HFFc6 (cell line): ENCODE measurements around the gene TTC23. TPM values are rescaled to one million over a fixed set of nuclear protein-coding genes. Genes with fewer than 3 reads are reported as not detected.

Experiments used
- DNase-seq: peaks from one replicate; pipeline ENCODE4 v3.0.0-alpha.2; 2018
- H3K27ac Mint-ChIP-seq: 2 replicates; pipeline ENCODE4 v1.8.0; 2020; ENCODE audit warnings: mild to moderate bottlenecking, mixed read lengths
- H3K27me3 Mint-ChIP-seq: 2 replicates; pipeline ENCODE4 v1.8.0; 2021; ENCODE audit warnings: mild to moderate bottlenecking, moderate library complexity, mixed read lengths; ENCODE audit not compliant: insufficient read depth
- H3K36me3 Mint-ChIP-seq: 2 replicates; pipeline ENCODE4 v1.8.0; 2021; ENCODE audit warnings: low read depth, mixed read lengths
- H3K4me1 Mint-ChIP-seq: 2 replicates; pipeline ENCODE4 v1.8.0; 2020; ENCODE audit warnings: low read depth, mixed read lengths
- H3K4me3 Mint-ChIP-seq: 2 replicates; pipeline ENCODE4 v1.8.0; 2020; ENCODE audit warnings: mild to moderate bottlenecking, moderate library complexity, mixed read lengths
- H3K9me3 Mint-ChIP-seq: 2 replicates; pipeline ENCODE4 v1.8.0; 2020; ENCODE audit warnings: mild to moderate bottlenecking, mixed read lengths
- total RNA-seq, 6 experiments: library from RNA; stranded (reverse); fragmentation: NEBNext Ultra II Directional; extraction: Animal tissue kit (Norgen Biotek cat#: 25700); gene quantifications; 2 replicates in 1 of 6; 3 replicates in 5 of 6; pipeline ENCODE4 v1.2.3, GENCODE V29; 2021
- TF ChIP-seq, protein P1 (sequence below): fragments of 200-600 bp; sonication (generic); IDR thresholded peaks from 2 replicates; pipeline ENCODE4 v1.5.0; 2021; ENCODE audit warnings: antibody characterized with exemption, mild to moderate bottlenecking

The TTC23 gene
- total RNA-seq, 6 experiments from 2014 or later = 11.9 to 17.4 (median 15.0) TPM

GRCh38 chr15:99103279-99103678, 146.1 kb downstream of the TTC23 start:
- peaks cover 3% of the 10 kb centered on the region; the same call in 1 of the 2 replicates for H3K27me3 Mint-ChIP-seq

GRCh38 chr15:99102332-99103235, 146.8 kb downstream of the TTC23 start:
- peaks cover 3% of the 10 kb centered on the region; the same call in 1 of the 2 replicates for H3K27me3 Mint-ChIP-seq
- H3K4me3 Mint-ChIP-seq = no peak overlapping the region
- no peak overlapping the region for H3K27ac Mint-ChIP-seq

More at GRCh38 chr15:99103279-99103678, 146.1 kb downstream of the TTC23 start:
- peaks cover 9% of the 10 kb centered on the region for H3K4me1 Mint-ChIP-seq
- H3K4me3 Mint-ChIP-seq = no peak overlapping the region
- H3K9me3 Mint-ChIP-seq = no peaks in the 10 kb centered on the region
- TF ChIP-seq, protein P1, sequence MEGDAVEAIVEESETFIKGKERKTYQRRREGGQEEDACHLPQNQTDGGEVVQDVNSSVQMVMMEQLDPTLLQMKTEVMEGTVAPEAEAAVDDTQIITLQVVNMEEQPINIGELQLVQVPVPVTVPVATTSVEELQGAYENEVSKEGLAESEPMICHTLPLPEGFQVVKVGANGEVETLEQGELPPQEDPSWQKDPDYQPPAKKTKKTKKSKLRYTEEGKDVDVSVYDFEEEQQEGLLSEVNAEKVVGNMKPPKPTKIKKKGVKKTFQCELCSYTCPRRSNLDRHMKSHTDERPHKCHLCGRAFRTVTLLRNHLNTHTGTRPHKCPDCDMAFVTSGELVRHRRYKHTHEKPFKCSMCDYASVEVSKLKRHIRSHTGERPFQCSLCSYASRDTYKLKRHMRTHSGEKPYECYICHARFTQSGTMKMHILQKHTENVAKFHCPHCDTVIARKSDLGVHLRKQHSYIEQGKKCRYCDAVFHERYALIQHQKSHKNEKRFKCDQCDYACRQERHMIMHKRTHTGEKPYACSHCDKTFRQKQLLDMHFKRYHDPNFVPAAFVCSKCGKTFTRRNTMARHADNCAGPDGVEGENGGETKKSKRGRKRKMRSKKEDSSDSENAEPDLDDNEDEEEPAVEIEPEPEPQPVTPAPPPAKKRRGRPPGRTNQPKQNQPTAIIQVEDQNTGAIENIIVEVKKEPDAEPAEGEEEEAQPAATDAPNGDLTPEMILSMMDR = no peak
- no peaks in the 10 kb centered on the region for H3K36me3 Mint-ChIP-seq
- H3K27ac Mint-ChIP-seq = no peak overlapping the region
- DNase-seq = no peak

DNA sequence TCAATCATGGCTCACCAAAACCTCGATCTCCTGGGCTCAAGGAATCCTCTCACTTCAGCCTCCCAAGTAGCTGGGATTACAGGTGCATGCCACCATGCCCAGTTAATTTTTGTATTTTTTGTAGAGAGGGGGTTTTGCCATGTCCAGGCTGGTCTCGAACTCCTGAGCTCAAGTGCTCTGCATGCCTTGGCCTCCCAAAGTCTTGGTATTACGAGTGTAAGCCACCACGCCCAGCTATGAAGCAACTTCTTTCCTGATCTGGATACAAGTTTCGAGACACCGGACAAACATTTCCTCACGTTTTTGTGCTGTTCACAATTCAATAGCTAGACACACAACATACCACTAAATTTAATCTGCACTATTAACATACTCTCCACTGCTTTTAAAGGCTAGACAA, 147.9 kb downstream of the TTC23 start:
- peaks cover 11% of the 10 kb centered on the region for H3K27me3 Mint-ChIP-seq
- H3K4me3 Mint-ChIP-seq = no peak overlapping the region
- peaks cover 3% of the 10 kb centered on the region for H3K4me1 Mint-ChIP-seq
- DNase-seq = no peak
- H3K9me3 Mint-ChIP-seq = no peaks in the 10 kb centered on the region
- no peak overlapping the region for H3K27ac Mint-ChIP-seq
- TF ChIP-seq, protein P1 = no peak
- H3K36me3 Mint-ChIP-seq = no peaks in the 10 kb centered on the region

More at GRCh38 chr15:99102332-99103235, 146.8 kb downstream of the TTC23 start:
- H3K9me3 Mint-ChIP-seq = no peaks in the 10 kb centered on the region
- DNase-seq = no peak
- peaks cover 9% of the 10 kb centered on the region for H3K4me1 Mint-ChIP-seq
- TF ChIP-seq, protein P1 = no peak
- H3K36me3 Mint-ChIP-seq = no peaks in the 10 kb centered on the region

DNA sequence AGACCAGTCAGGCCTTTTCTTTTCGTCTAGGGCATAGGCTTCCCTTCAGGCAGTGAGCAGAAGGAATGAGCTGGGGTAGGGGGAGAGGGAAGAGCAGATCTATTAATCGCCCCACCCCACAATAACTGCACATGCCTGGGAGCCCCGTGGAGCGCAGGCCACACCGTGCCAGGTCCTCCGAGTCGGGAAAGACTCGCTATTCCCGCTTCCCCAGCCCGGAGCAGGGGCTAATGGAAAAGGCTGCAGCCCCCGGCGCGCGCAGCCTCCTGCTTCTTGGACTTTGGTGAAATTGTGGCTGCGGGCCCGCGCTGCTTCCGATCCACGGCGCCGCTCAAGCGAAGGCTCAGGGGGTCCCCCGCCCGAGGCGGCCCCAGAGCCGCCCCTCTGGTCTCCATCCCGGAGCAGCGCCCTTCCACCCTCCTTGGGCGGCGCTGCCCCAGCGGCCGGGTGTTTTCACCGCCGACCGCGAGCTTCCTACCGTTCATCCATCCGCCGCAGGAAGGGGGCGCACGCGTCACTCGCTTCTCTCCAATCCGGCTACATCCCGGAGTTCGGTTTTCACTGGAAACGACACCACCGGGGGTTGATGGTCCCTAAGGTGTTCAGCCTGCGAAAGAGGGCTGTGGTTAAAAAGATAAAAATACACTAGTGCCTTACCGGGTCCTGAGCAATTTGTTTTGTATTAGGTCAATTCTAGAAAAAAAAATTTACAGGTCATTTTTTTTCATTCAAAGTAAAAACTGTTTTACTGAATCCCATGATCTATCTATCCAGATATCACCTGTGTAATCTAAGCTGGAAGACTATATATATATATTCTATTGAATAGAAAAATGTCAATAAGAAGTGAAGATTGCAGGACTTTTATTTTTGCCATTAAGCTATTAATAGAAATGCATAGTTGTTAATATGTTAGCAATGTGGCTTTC, 148.9 kb downstream of the TTC23 start:
- Mint-ChIP-seq H3K4me1 (no peaks in the 10 kb centered on the region), H3K4me3 (peak overlapping the region; percentile 74), H3K36me3 (no peaks in the 10 kb centered on the region), H3K27me3 (peaks cover 14% of the 10 kb centered on the region), H3K9me3 (no peaks in the 10 kb centered on the region), H3K27ac (no peak overlapping the region)
- peak; percentile 49 for DNase-seq
- TF ChIP-seq, protein P1 = peak; percentile 88

DNA sequence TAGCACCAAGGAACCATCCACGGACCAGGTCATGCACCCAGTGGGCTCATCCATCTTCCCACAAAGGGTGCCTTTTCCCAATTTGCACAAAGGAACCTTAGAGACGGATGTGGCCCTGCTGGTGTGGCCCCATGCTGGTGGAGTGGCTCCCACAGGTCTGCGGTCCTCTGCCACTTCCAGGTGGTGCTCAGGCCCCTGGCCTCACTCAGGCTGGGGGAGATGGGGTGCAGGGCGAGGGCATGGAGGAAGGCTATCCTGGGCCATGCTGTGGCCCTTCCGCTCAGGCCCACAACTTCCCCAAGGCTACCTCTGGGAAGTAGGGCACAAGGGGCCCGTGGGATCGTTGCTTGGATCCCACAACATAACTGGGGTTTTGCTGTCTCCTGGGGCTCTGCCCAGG, 149.7 kb downstream of the TTC23 start:
- Mint-ChIP-seq H3K36me3 (no peaks in the 10 kb centered on the region), H3K9me3 (no peaks in the 10 kb centered on the region), H3K27me3 (peaks cover 15% of the 10 kb centered on the region), H3K27ac (no peak overlapping the region), H3K4me3 (peak overlapping the region; percentile 74; the same call in 1 of the 2 replicates), H3K4me1 (no peaks in the 10 kb centered on the region)
- no peak for DNase-seq
- TF ChIP-seq, protein P1 = no peak
